GDM1 (cell line): ENCODE results near the gene ADGRB3.
"Not testable (repeated sequence)": the region's sequence is repeated elsewhere in the genome, so short reads cannot be mapped to it uniquely, and the experiment has no call there.

Experiments
- DNase-seq: peaks from one replicate; lab custom pipeline; 2025; lab: John Stamatoyannopoulos, UW

The ADGRB3 gene

DNA sequence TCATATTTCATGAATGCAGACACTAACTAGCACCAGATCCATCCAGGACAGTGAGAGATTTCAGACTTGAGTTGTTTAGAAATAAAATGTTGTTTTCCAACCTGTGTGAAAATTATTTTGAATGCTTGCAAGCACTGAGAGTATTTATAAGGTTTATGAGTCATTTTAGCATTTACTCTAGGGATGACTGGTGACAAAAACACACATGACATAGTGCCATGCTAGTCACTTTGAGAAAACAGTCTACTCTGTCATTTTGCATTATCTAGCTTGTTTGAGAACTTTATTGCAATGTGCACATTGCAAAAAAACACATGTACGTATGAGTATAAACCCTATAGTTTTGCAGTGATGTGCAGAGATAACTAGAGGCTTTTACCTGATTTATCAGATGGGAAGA lies 705.1 kb downstream of the ADGRB3 start:
- DNase-seq = no peak

GRCh38 chr6:69343851-69344250 lies 708.8 kb downstream of the ADGRB3 start:
- no peak for DNase-seq

DNA sequence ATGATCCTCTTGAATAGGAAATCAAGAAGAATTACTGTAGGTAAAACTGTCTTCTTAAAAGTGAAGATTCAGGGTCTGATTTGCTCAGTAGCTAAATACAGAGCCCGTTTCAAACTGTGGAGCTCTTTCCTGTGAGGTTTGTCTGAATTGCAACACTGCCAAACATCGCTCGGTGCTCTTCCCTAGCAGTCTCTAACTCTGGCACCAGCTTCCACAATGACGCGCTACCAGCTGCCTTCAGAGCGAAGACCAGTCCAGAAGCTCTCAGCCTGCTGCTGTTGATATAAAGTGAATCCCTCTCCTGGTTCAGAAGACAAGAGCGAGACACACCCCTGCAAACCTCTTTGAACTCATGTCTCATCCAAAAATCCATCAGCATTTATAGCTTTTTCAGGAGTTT lies 714.7 kb downstream of the ADGRB3 start:
- DNase-seq = no peak

DNA sequence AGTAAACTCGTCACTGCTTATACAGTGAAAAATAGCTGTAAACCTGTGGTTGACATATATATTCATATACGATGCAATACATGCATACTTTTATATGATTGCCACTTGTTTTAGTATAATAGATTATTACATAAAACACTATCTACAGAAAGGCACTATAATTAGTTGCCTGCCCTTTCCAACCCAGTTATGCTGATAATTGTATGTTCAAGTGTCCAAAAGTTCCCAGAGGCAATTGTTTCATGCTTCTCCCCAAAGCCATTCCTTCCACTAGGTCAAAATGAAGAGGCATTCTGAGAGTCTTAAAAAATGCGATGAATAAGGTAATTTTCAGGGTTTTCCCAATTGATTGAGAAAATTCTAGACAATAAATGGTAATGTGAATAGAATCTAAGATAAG lies 727.1 kb downstream of the ADGRB3 start:
- DNase-seq = no peak

- DNase-seq = no peak
These were observed 731.7 kb downstream of the ADGRB3 start for GRCh38 chr6:69366831-69367230.

GRCh38 chr6:69368613-69369012 lies 733.5 kb downstream of the ADGRB3 start:
- no peak for DNase-seq

GRCh38 chr6:69370763-69371162 lies 735.7 kb downstream of the ADGRB3 start:
- DNase-seq = no peak

DNA sequence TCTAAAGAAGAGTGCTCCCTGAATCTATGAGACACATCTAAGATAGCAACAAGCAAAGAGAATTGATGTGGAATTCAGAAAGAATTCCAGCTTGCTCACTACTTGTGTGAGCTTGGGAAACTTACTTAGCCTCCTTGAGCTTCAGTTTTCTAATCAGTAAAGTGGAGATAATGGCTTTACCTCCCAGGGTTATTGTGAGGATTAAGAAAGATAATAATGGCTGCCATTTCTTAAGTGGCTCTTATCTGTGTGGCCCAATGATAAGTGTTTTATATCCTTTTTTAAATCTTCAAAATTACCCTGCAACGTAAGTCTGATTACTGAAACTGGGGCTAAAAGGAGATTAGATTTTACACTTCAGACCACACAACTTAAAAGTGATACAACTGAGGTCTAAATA lies 743.2 kb downstream of the ADGRB3 start:
- DNase-seq = no peak

DNA sequence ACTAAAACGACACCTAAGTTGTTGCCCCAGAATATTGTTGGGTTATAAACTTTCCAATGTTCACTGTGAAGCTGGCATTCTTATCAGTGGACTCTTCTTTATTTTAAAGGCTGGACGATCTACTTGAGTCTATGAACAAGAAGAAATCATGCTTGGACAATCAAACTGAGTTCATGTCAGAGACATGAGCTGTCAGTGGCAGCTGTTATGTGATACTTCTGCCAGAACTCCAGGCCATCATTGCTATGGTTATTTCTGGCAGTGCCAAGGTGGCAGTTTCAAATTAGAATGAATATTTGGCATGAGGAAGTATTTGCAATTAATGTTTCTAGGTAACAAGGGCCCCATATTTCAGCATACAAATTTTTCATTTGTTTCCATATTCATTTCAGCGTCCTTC lies 744.4 kb downstream of the ADGRB3 start:
- DNase-seq = no peak

DNA sequence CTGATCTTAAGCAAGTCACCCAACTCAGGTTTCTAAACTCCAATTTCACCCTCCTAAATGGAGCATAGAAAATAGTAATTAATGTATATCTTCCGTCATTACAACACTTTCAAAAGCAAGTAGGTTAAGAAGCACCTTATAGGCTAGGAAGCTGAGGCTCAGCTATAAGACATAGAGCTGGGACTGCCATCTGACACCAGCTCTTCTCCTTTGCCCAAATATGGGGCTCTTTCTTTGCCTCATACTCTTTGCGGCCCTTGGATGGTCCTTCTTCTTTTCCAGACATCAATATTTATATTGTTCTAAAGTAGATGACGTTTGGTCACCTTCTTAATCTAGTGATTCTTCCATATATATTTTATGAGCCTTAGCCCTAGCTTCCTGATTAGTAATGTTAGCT lies 748.5 kb downstream of the ADGRB3 start:
- no peak for DNase-seq

DNA sequence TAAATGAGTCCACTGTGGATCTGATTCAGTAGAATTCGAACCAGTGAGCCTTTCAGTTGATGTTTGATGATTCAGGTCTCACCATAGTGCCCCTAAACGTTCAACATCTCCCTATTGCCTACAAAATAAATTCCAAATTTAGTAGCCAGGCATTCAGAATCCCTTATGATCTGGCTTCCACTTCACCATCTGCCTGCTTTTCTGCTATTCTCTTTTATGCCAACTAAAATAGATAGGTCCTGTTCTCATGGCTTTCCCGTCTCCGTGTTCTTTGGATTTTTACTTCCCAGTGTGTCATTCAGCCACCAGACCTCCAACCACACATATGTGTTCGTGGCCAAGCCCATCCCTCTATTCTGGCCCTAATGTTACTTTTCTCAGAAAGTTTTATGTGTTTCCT lies 751.3 kb downstream of the ADGRB3 start:
- no peak for DNase-seq

DNA sequence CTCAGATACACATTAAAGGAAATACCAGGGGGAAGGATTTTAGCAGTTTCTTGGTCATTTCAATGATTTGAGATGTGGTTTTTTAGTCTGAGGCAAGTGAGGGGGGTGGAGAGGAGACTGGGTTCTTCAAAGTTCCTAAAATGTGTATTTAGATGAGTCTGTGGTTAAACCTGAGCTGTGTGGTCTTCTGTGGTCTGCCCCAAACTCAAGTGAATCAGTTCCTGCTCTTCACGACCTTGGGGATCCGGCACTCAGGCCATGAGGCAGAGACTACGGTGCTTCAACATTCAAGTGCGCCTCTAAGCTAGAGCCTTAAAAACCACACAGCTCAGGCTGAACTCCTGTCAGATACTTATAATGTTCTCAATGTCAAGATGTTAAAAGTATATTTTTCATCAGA lies 755.0 kb downstream of the ADGRB3 start:
- no peak for DNase-seq

GRCh38 chr6:69391106-69391505 lies 756.0 kb downstream of the ADGRB3 start:
- no peak for DNase-seq

DNA sequence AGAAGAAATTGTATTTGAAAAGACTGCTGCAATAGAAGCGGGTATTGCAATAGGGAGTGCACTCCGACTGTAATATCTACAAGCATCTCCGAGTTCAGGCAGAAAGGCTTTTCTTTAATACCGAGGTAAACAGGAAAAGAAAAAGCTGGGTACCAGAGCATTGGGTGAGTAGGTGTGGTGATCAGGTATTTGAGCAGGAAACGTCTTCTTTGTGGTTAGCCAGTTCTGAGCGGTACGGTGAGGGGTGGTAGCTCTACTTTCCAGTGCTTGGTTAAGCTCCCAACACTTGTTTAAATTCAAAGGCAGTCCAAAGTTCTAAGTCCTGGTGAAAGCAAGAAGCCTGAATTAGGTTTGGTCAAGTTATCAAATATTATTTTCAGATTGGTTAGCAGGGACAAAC lies 757.7 kb downstream of the ADGRB3 start:
- DNase-seq = no peak

- no peak for DNase-seq
These were observed 763.2 kb downstream of the ADGRB3 start for GRCh38 chr6:69398311-69398710.

DNA sequence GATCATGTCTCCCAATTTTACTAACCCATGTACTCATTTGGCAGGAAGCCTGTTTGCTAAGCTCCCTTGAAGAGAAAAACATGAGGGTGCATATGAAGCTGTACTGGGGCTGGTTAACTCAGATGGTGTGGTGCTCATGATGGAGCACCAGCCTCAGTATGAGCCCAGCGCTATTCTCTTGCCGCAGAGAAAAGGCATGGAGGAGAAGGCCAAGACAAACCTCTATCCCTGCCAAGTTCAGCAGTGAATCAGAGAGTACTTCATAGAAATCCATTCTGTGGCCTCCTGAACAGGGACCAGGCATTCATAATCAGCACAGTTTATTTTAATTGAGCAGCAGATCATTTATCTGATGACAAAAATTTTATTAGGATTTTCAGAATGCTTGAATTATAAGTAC lies 763.6 kb downstream of the ADGRB3 start:
- no peak for DNase-seq

DNA sequence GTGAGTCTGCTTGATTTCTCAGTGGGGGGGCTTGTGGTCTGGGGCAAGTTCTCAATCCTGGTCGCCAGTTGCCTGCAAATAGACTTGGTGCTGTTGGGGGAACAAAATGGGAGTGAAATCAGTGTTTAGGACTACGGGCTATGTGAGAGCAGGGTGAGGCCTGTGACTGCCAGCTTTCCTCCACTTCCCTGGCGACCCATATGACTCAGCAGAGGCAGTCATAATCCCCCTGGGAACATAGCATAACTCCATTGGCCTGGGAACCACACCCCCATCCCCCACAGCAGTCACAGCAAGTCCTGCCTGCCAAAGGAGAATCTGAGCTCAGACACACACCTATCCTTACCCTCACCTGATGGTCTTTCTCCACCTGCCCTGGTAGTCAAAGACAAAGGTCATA lies 773.8 kb downstream of the ADGRB3 start:
- no peak for DNase-seq

GRCh38 chr6:69416776-69417175 lies 781.7 kb downstream of the ADGRB3 start:
- DNase-seq = no peak

DNA sequence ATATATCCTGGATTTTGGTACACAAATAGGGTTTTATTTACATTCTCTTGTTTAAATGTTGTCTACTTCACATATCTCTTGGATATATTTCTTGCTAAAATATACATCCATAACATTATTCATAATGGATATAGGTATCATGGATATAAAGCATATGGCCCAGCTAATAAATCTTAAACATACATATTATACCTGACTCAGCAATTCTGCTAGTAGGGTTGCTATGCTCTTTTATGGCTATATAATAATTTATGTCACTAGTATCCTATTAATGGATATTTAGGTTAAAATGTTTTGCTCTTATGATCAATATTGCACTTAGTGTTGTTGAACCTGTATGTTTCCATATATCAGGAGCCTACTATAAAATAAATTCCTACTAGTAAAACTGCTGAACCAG lies 786.2 kb downstream of the ADGRB3 start:
- no peak for DNase-seq

GRCh38 chr6:69422020-69422419 lies 786.9 kb downstream of the ADGRB3 start:
- no peak for DNase-seq

DNA sequence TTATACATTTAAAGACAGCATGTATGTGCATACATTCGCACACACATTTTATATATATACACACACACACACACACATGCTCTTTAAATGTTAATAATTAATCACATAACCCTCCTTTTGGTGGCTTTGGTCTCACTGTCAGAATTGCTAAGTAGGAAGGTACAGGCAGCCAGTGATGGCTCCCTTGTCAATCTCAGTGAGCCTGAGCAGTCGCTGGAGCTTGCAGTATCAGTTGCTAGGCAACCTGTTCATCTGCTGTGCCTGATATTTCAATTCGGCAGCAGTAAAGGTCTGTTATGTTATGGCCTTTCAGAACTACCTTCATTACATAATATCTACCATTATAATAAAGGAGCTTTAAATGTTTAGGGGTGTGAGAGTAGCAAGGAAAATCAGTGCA lies 787.4 kb downstream of the ADGRB3 start:
- DNase-seq = no peak

GRCh38 chr6:69423785-69424184 lies 788.7 kb downstream of the ADGRB3 start:
- DNase-seq = no peak

GRCh38 chr6:69424581-69424980 lies 789.5 kb downstream of the ADGRB3 start:
- no peak for DNase-seq

- DNase-seq = no peak
These were observed 792.8 kb downstream of the ADGRB3 start for GRCh38 chr6:69427882-69428281.

DNA sequence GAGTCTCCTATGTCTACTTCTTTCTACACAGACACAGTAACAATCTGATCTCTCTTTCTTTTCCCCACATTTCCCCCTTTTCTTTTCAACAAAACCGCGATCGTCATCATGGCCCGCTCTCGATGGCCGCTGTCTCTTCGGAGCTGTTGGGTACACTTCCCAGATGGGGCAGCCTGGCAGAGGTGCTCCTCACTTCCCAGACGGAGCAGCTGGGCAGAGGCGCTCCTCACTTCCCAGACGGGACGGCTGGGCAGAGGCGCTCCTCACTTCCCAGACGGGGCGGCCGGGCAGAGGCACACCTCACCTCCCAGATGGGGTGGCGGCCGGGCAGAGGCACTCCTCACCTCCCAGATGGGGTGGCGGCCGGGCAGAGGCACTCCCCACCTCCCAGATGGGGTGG lies 797.1 kb downstream of the ADGRB3 start:
- DNase-seq = not testable (repeated sequence)
